Measurements from ENCODE around the gene DIPK1C. TPM values are rescaled to one million over a fixed set of nuclear protein-coding genes. Genes with fewer than 3 reads are reported as not detected.

Gene DIPK1C
- total and polyA plus RNA-seq, 10 of the 15 experiments (the other 5 are each of a cell fraction or from before 2014, with no cell fraction given), result not detected

GRCh38 chr18:74392323-74392722, 64.8 kb downstream of the DIPK1C start:
- H4K20me1 ChIP-seq (ENCODE audit: control insufficient read depth, insufficient read depth), result no peaks in the 10 kb centered on the region
- RAD21 ChIA-PET (ENCODE audit: unreplicated experiment), result no interaction called here
- SMC1A ChIA-PET (ENCODE audit: uncharacterized antibody, unreplicated experiment), result no interaction called here
- no peak overlapping the region for H3K4me2 ChIP-seq (ENCODE audit: control insufficient read depth, insufficient read depth)
- H3K27ac ChIP-seq (ENCODE audit: control insufficient read depth, insufficient read depth), result no peak overlapping the region
- no peaks in the 10 kb centered on the region for H3K36me3 ChIP-seq (ENCODE audit: control insufficient read depth in 2 of 2, insufficient read depth in 2 of 2, low read length in 1 of 2)
- DNase-seq (ENCODE audit: low read depth, low spot score) (no peak), FAIRE-seq (no peak), ATAC-seq (no peak)
- H3K9me3 ChIP-seq (replicated peaks; ENCODE audit: control insufficient read depth, insufficient read depth, low read length), result no peaks in the 10 kb centered on the region; the same call in 2 of the 3 replicates
- no peak overlapping the region for H3K4me3 ChIP-seq
- no peak overlapping the region for H2AFZ ChIP-seq (ENCODE audit: control insufficient read depth, low read depth, low read length)
- TF ChIP-seq, protein P1, sequence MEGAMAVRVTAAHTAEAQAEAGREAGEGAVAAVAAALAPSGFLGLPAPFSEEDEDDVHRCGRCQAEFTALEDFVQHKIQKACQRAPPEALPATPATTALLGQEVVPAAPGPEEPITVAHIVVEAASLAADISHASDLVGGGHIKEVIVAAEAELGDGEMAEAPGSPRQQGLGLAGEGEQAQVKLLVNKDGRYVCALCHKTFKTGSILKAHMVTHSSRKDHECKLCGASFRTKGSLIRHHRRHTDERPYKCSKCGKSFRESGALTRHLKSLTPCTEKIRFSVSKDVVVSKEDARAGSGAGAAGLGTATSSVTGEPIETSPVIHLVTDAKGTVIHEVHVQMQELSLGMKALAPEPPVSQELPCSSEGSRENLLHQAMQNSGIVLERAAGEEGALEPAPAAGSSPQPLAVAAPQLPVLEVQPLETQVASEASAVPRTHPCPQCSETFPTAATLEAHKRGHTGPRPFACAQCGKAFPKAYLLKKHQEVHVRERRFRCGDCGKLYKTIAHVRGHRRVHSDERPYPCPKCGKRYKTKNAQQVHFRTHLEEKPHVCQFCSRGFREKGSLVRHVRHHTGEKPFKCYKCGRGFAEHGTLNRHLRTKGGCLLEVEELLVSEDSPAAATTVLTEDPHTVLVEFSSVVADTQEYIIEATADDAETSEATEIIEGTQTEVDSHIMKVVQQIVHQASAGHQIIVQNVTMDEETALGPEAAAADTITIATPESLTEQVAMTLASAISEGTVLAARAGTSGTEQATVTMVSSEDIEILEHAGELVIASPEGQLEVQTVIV (IDR thresholded peaks at IDR 0.05; ENCODE audit: borderline replicate concordance, partially characterized antibody), result no peak
- no peak for TF ChIP-seq YY1 (IDR thresholded peaks at IDR 0.05; ENCODE audit: low read depth, low read length)
- no peak for TF ChIP-seq CREB1 (IDR thresholded peaks at IDR 0.05; ENCODE audit: low read depth)
- no peak for TF ChIP-seq MYB (IDR thresholded peaks at IDR 0.05; ENCODE audit: borderline replicate concordance, low read depth, low read length)
- TF ChIP-seq POLR2A (IDR thresholded peaks at IDR 0.05; ENCODE audit: low read depth, low read length), result no peak
- TF ChIP-seq, protein P2, sequence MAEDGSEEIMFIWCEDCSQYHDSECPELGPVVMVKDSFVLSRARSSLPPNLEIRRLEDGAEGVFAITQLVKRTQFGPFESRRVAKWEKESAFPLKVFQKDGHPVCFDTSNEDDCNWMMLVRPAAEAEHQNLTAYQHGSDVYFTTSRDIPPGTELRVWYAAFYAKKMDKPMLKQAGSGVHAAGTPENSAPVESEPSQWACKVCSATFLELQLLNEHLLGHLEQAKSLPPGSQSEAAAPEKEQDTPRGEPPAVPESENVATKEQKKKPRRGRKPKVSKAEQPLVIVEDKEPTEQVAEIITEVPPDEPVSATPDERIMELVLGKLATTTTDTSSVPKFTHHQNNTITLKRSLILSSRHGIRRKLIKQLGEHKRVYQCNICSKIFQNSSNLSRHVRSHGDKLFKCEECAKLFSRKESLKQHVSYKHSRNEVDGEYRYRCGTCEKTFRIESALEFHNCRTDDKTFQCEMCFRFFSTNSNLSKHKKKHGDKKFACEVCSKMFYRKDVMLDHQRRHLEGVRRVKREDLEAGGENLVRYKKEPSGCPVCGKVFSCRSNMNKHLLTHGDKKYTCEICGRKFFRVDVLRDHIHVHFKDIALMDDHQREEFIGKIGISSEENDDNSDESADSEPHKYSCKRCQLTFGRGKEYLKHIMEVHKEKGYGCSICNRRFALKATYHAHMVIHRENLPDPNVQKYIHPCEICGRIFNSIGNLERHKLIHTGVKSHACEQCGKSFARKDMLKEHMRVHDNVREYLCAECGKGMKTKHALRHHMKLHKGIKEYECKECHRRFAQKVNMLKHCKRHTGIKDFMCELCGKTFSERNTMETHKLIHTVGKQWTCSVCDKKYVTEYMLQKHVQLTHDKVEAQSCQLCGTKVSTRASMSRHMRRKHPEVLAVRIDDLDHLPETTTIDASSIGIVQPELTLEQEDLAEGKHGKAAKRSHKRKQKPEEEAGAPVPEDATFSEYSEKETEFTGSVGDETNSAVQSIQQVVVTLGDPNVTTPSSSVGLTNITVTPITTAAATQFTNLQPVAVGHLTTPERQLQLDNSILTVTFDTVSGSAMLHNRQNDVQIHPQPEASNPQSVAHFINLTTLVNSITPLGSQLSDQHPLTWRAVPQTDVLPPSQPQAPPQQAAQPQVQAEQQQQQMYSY (CRISPR knock-in tag; IDR thresholded peaks at IDR 0.05), result no peak
- TF ChIP-seq ZZZ3 (IDR thresholded peaks at IDR 0.05; ENCODE audit: control insufficient read depth, insufficient read length, low read depth), result no peak
- no peak for TF ChIP-seq ATF7 (IDR thresholded peaks at IDR 0.05; ENCODE audit: low read depth)
- no peak for TF ChIP-seq BACH1 (IDR thresholded peaks at IDR 0.05; ENCODE audit: borderline replicate concordance)
- TF ChIP-seq, protein P3, sequence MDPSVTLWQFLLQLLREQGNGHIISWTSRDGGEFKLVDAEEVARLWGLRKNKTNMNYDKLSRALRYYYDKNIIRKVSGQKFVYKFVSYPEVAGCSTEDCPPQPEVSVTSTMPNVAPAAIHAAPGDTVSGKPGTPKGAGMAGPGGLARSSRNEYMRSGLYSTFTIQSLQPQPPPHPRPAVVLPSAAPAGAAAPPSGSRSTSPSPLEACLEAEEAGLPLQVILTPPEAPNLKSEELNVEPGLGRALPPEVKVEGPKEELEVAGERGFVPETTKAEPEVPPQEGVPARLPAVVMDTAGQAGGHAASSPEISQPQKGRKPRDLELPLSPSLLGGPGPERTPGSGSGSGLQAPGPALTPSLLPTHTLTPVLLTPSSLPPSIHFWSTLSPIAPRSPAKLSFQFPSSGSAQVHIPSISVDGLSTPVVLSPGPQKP (IDR thresholded peaks at IDR 0.05; ENCODE audit: low read depth, low read length), result no peak
- TF ChIP-seq ZSCAN29 (IDR thresholded peaks at IDR 0.05), result no peak
- CTCF ChIA-PET, result no interaction called here
- H3K9ac ChIP-seq (ENCODE audit: control insufficient read depth, insufficient read depth, low read length), result no peak overlapping the region
- POLR2A ChIA-PET, result no interaction called here
- no peaks in the 10 kb centered on the region for H3K79me2 ChIP-seq (ENCODE audit: control insufficient read depth, insufficient read depth, low read length)
- H3K27me3 ChIP-seq (replicated peaks in 1 of 2; ENCODE audit: control insufficient read depth in 2 of 2, insufficient read depth in 2 of 2, low read length in 1 of 2), result peaks cover 2 to 3% of the 10 kb centered on the region in 2 experiments; a peak in 3 of 4 replicates
- 6% methylated on average over 4 of the region's 4 CpGs for WGBS (ENCODE audit: insufficient coverage, insufficient replicate concordance, low lambda C conversion rate, missing lambda C conversion rate)
- H3K4me1 ChIP-seq (ENCODE audit: control insufficient read depth, insufficient read depth, low read length), result no peaks in the 10 kb centered on the region
- in situ Hi-C loops (cut with MboI), result no loop called here
- no TSS peak for BruUV-seq (replicated peaks)
- intact Hi-C loops (cut with micrococcal nuclease; ENCODE audit: unreplicated experiment), result no loop called here
